DMS 273 (cell line): Measurements from ENCODE around the gene EIF3I.
"Not testable (repeated sequence)": the region's sequence is repeated elsewhere in the genome, so short reads cannot be mapped to it uniquely, and the experiment has no call there.

ENCODE experiments used
- DNase-seq: peaks from one replicate; lab custom pipeline; 2025; ENCODE audit not compliant: unreplicated experiment; lab: John Stamatoyannopoulos, UW

The EIF3I gene

GRCh38 chr1:32231843-32232432, 9.7 kb downstream of the EIF3I start:
- no peak for DNase-seq

DNA sequence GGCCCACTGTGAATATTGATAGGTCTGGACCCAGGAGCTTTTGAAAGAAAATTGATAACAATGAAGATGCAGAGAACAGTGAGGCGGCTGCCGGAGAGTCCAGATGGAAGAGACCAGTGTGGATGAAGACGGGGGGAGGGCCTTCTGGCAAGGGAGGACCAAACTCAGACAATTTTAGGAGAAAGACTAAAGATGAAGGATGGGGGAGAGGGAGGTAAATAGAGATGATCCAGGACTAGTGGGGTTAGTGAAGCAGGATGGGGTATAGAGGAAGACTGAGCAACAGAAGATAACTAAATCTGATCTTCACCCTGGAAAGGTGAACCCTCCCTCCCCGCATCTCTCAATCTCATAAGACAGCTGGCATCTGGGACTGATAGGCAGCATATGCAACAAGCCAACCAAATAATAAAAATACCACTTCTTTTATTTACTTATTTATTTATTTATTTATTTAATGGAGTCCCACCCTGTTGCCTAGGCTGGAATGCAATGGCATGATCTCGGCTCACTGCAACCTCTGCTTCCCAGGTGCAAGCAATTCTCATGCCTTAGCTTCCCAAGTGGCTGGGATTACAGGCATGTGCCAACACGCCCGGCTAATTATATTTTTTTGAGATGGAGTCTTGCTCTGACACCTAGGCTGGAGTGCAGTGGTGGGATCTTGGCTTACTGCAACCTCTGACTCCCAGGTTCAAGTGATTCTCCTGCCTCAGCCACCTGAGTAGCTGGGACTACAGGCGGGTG, 10.5 kb downstream of the EIF3I start:
- peak; percentile 69 for DNase-seq

GRCh38 chr1:32234792-32235191, 12.6 kb downstream of the EIF3I start:
- DNase-seq = no peak

DNA sequence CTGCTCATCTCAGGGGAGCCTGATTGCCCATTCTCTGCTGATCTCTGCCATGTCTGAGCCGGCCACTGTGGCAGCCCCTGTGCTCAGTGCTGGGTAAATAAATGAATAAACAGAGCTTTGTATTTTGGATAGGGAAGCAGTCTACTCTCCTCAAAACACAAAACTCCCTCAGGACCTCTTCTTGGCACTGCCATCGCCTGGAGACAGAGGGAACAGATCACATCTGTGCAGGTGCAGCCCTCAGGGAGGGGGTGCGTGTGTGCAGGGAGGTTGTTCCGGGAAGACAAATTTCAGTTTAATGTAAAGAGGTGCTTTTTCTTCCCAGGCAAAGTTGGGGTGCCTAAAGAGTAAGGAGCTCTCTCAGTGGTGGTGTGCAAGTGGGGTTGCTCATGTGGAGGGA, 17.1 kb downstream of the EIF3I start:
- DNase-seq = peak; percentile 30

DNA sequence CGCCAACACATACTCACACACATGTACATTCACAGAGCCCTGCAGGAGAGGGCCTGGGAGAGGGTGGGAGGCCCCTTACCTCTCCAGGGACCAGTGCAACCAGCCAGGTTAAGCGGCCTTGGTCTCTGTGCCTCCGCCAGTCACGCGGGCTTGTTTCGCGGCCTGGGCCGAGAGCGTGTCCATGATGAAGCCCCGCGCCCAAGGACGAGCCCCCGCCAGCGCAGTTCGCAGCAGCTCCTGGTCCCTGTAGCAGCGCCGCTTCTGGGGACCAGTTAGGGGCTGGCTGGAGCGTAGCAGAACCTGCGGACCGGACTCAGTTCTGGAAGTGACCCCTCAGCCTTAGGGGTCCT, 17.6 kb downstream of the EIF3I start:
- DNase-seq = no peak

GRCh38 chr1:32240140-32240951, 18.1 kb downstream of the EIF3I start:
- DNase-seq = peak; percentile 85

- peak; percentile 89 for DNase-seq
Measured at GRCh38 chr1:32241001-32241763, 19.0 kb downstream of the EIF3I start.

- peak; percentile 44 for DNase-seq
Measured at GRCh38 chr1:32242341-32242851, 20.2 kb downstream of the EIF3I start.

DNA sequence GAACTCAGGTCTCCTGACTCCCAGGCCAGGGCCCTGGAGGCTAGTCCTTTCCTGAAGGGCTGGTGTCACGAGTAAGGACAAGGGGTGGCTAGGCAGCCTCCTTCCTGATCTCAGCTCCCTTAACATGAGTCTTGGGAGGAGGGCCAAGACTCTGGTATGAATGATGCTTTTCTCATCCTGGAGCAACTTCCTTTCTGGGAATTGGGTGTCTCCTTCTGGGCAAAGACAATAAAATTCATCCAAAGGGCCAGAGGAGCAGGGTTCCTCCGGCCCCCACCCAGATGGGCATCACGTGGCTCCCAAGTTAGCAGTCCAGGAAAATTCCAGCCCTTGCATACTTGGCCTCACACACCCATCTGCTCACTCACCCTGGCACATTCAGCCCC, 24.7 kb downstream of the EIF3I start, which contains the start of gene FAM167B:
Gene FAM167B (plus strand): TSS at position 335 of the 386 bp plus-strand sequence. CDS start 200 bp downstream, outside the sequence.
- DNase-seq = no peak

GRCh38 chr1:32247452-32247851, 25.2 kb downstream of the EIF3I start:
- DNase-seq = no peak

- DNase-seq = peak; percentile 94
Measured at GRCh38 chr1:32247983-32248889, 26.0 kb downstream of the EIF3I start.

- DNase-seq = no peak
Measured at GRCh38 chr1:32249831-32250525, 27.8 kb downstream of the EIF3I start.

DNA sequence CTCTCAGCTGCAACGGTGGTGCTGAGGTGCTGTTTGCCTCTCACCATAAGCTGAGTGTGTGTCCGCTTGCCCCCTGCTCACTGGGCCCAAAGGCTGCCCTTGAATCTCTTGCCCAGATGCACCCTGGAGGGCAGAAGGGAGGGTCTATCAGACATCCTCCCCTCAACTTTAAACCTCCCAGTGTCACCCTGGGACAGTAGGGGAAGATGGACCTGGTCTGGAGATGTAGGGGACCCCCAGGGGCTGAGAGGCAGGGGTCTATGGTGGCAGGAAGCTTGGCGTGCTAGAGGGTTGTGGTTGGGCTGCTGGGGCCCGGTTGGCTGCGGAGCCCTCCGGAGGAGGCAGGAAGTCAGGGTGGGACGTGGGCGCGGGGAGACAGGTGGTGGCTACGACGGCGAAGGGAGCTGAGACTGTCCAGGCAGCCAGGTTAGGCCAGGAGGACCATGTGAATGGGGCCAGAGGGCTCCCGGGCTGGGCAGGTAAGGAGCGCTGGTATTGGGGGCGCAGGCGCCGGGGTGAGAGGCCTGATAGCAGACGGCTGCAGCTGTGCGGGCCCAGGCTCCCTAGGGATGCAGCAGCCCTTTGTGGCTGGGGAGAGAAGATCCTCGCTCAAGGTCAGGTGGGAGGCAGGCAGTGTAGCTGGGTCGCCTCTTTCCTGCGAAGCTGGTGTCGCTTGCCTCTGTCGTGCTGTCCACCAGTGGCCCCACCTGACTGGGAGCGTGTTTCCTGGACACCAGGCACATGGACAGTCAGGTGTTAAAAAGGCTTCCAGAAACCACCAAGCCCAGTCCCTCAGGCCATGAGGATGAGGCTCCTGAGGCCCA, 28.9 kb downstream of the EIF3I start, which contains the start of gene LCK:
Gene LCK (plus strand): TSS at position 373 of the 824 bp plus-strand sequence. CDS start 23,065 bp downstream, outside the sequence.
- DNase-seq = no peak

DNA sequence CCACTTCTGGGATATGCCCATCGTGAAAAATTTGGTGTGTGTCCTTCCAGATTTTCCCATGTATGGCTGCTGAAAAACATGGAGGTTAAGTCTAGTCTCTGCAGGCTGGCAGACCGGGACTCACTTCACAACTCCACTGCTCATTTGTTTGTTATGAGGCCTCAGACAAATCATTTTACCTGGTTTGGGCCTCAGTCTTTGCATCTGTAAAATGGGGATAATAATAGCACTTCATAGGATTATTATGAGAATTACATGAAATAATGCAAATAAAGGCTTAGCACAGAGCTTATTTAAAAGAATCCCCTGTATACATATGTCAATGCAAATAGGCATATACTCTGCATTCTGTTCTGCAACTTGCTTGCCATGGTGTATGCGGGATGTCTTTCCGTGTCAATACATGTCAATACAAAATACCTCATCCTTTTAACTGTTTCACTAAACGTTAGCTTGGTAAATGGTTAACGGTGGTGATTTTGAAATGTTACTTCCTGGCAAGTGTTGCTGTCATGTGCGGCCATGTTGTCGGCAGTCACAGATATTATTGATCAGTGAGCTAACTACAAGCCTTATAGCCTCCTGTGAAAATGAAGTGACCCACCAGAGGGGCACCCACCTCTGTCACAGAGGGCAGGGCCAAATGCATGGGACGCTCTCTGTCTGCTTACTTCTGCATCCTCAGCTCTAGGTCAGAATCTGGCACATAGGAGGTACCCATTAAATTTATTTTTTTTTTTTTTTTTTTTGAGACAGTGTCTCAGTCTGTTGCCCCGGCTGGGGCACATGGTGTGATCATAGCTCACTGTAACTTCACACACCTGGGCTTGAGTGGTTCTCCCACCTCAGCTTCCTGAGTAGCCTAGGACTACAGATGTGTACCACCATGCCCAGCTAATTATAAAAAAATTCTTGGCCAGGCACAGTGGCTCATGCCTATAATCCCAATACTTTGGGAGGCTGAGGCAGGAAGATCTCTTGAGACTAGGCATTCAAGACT, 33.2 kb downstream of the EIF3I start:
- DNase-seq = no peak

DNA sequence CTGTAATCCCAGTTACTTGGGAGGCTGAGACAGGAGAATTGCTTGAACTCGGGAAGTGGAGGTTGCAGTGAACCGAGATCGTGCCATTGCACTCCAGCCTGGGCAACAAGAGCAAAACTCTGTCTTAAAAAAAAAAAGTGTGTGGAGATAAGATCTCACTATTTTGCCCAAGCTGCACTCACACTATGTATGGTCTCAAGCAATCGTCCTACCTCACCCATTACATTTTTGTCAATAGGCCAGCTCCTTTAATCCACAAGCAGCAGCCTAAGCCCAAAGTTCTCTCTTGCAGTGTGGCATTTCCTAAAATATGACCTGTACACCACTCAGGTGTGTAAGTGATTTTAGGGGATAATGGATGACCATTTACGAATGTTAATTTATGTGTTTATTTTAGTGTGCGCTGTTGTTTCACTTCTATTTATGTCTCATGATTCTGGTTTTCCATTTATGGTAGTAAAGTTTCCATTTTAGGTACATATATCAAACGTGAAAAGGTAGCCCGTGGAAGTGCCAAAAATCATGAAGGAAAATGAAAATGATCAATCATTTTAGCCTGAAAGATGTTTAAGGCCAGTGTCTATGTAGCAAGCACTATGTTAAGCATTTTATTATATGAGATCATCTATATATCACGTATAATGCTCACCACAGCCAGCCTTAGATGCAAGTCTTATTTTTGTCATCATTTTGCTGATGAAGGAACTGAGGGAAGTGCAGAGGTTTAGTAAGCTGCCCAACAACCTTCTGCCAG, 34.4 kb downstream of the EIF3I start:
- no peak for DNase-seq

DNA sequence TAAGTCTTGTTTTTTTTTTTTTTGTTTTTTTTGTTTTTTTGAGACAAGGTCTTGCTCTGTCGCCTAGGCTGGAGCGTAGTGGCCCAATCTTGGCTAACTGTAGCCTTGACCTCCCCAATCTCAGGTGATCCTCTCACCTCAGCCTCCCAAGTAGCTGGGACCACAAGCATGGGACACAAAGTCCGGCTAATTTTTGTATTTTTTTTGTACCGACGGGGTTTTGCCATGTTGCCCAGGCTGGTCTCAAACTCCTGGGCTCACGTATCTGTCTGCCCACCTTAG, 35.0 kb downstream of the EIF3I start:
- no peak for DNase-seq

GRCh38 chr1:32263236-32263593, 41.0 kb downstream of the EIF3I start:
- not testable (repeated sequence) for DNase-seq
